RWPE2 (cell line): ENCODE data around the gene PLA1A.

Experiments used
- ATAC-seq: fragments of 200-7000 bp; cut with Tn5 transposase; 3 replicates; pipeline ENCODE4 v1.9.1; 2021; ENCODE audit warnings: low read depth
- DNase-seq: peaks from one replicate; pipeline ENCODE4 v3.0.0-alpha.2; 2020; ENCODE audit warnings: low spot score
- H3K27ac ChIP-seq: fragments of 450-650 bp; 2 replicates; pipeline ENCODE4 v1.5.1; 2017; ENCODE audit warnings: mild to moderate bottlenecking; ENCODE audit not compliant: poor library complexity, severe bottlenecking
- H3K27me3 ChIP-seq: fragments of 250-450 bp; sonication (Bioruptor Pico); 2 replicates; pipeline ENCODE4 v1.5.1; 2021; ENCODE audit warnings: mild to moderate bottlenecking, moderate library complexity; ENCODE audit not compliant: insufficient read depth, poor library complexity, severe bottlenecking
- H3K36me3 ChIP-seq: fragments of 250-450 bp; sonication (Bioruptor Pico); 2 replicates; pipeline ENCODE4 v1.5.1; 2020; ENCODE audit warnings: low read depth, mild to moderate bottlenecking, moderate library complexity
- H3K4me1 ChIP-seq: fragments of 250-450 bp; sonication (Bioruptor Pico); 2 replicates; pipeline ENCODE4 v1.5.1; 2021; ENCODE audit warnings: mild to moderate bottlenecking, moderate library complexity; ENCODE audit not compliant: insufficient read depth, poor library complexity, severe bottlenecking
- H3K4me3 ChIP-seq: fragments of 250-450 bp; sonication (Bioruptor Pico); 2 replicates; pipeline ENCODE4 v1.5.1; 2021; ENCODE audit warnings: mild to moderate bottlenecking, moderate library complexity; ENCODE audit not compliant: severe bottlenecking
- H3K9me3 ChIP-seq: fragments of 250-450 bp; sonication (Bioruptor Pico); 2 replicates; pipeline ENCODE4 v1.5.1; 2021; ENCODE audit warnings: mild to moderate bottlenecking, moderate library complexity; ENCODE audit not compliant: severe bottlenecking
- TF ChIP-seq, protein P1 (sequence below): fragments of 450-650 bp; IDR thresholded peaks from one replicate; pipeline ENCODE4 v1.5.1; 2017; ENCODE audit warnings: mild to moderate bottlenecking, moderate library complexity; ENCODE audit not compliant: poor library complexity, severe bottlenecking

Gene PLA1A

DNA sequence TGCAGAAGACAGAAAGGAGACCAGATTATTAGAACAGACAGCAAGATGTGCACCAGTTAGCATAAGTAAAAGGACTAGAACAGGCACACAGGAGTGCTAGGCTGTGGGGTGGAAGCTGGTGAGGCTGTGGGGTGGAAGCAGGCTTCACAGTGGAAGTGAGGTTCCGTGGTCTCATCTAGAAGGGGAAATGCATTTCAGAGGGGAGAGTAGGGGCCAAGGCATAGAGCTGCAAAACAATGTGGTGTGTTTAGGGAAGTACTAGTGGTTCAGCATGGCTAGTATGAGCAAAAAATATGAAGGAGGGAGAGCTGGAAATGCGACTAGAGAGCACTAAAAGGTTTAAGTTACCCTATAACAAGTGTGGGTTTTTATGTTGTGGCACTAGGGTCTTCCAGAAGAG, 56.2 kb downstream of the PLA1A start:
- H3K27ac ChIP-seq: no peak overlapping the region
- H3K36me3 ChIP-seq: no peaks in the 10 kb centered on the region
- DNase-seq (no peak), ATAC-seq (no peak)
- H3K4me3 ChIP-seq: no peak overlapping the region
- no peaks in the 10 kb centered on the region for H3K27me3 ChIP-seq
- no peaks in the 10 kb centered on the region for H3K4me1 ChIP-seq
- TF ChIP-seq, protein P1, sequence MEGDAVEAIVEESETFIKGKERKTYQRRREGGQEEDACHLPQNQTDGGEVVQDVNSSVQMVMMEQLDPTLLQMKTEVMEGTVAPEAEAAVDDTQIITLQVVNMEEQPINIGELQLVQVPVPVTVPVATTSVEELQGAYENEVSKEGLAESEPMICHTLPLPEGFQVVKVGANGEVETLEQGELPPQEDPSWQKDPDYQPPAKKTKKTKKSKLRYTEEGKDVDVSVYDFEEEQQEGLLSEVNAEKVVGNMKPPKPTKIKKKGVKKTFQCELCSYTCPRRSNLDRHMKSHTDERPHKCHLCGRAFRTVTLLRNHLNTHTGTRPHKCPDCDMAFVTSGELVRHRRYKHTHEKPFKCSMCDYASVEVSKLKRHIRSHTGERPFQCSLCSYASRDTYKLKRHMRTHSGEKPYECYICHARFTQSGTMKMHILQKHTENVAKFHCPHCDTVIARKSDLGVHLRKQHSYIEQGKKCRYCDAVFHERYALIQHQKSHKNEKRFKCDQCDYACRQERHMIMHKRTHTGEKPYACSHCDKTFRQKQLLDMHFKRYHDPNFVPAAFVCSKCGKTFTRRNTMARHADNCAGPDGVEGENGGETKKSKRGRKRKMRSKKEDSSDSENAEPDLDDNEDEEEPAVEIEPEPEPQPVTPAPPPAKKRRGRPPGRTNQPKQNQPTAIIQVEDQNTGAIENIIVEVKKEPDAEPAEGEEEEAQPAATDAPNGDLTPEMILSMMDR: no peak
- no peaks in the 10 kb centered on the region for H3K9me3 ChIP-seq

DNA sequence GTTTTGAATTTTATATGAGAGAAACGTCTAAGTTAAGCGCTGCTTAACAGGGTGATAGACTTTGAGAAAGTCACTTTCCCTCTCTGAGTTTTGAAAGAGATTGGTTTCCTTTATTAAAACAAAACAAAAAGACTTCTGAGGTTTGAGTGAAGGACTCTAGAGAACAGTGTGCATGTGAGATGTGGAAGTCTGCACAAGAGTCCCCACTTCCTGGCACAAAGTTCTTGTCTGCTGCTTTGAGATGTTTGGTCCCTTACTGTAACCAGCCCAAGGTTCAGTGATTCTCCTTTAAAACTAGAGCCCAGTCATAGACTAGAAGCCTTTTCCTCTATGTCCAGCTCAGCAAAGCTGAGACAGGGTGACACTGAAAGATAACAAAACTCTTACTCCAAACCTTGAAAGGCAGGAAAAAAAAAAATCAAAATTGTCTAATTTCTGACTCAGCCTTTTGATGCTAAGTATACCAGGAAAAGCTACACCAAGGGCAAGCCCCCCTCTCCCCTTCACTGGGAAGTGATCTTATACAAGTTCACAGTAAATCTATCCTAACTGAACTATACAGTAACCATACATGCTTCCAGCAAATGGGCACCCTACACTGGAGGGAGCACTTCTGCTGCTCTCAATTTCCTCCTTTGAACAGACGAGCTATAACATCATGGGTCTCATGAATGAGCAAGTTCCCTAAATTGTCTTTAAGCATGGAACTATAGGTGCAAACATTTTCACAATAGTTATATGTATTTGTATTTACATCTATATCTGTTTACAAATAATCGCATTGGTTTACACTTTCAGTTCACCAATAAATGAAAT, 60.4 kb downstream of the PLA1A start:
- H3K27ac ChIP-seq: no peak overlapping the region
- no peak overlapping the region for H3K4me3 ChIP-seq
- no peak for DNase-seq
- TF ChIP-seq, protein P1: no peak
- no peaks in the 10 kb centered on the region for H3K36me3 ChIP-seq
- H3K27me3 ChIP-seq: no peaks in the 10 kb centered on the region
- H3K9me3 ChIP-seq: no peaks in the 10 kb centered on the region
- H3K4me1 ChIP-seq: no peaks in the 10 kb centered on the region
- no peak for ATAC-seq

DNA sequence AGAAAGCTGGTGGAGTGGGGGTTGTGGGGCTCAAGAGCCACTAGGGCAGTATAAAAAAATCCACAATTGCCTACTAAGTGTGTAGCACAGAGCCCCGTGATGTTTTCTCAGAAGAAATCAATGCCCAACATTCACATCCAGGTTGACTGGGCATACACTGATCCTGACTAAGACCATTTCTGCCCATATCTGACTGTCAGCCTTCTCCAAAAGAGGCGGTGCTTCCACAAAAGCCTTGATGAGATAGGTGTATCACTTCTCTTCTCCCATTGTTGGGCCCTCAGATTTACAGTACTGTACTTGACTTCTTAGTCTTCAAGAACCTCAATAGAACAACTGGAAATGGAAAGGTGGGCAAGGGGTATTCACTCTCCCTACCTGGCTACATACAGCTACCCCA, 61.3 kb downstream of the PLA1A start:
- Histone ChIP-seq H3K27me3 (no peaks in the 10 kb centered on the region), H3K9me3 (no peaks in the 10 kb centered on the region), H3K4me3 (no peak overlapping the region), H3K27ac (no peak overlapping the region), H3K4me1 (peaks cover 6% of the 10 kb centered on the region), H3K36me3 (no peaks in the 10 kb centered on the region)
- ATAC-seq (no peak), DNase-seq (no peak)
- TF ChIP-seq, protein P1: no peak

DNA sequence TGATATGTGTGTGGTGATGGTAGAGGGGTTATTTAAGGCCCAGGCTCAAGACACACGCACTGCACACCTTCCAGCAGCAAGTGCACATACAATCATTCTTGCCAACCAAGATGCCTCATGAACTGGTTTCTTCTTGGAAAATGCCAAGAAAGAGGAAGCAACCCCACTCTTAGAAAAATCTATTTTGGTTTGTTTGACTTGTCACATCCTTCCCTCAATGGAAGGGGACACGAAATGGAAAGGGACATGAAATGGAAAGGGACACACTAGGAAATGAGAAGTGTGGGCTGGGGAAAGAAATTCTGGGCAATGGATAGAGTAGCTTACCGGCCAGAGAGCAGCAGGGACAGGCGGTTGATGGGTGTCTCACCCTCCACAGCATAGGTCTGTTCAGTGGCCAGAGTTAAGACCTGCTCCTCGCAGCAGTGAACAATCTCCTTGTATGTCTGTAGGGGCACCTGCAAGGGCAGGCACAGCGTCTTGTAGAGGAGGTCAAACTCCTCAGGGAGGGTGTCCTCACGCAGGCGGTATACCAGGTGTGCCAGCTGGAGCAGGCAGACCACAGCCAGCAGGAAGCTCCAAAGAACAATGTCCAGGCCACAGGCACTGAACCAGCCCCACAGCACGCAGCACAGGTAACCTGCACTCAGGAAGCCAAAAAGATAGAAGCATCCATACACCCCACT, 62.1 kb downstream of the PLA1A start:
- ATAC-seq (no peak), DNase-seq (no peak)
- no peaks in the 10 kb centered on the region for H3K27me3 ChIP-seq
- no peak overlapping the region for H3K27ac ChIP-seq
- no peaks in the 10 kb centered on the region for H3K9me3 ChIP-seq
- TF ChIP-seq, protein P1: no peak
- H3K4me1 ChIP-seq: peaks cover 13% of the 10 kb centered on the region
- no peak overlapping the region for H3K4me3 ChIP-seq
- H3K36me3 ChIP-seq: no peaks in the 10 kb centered on the region
